ENCODE results near the gene MAML3. TPM values are rescaled to one million over a fixed set of nuclear protein-coding genes. Genes with fewer than 3 reads are reported as not detected.

Gene MAML3
- total RNA-seq, 1 donor from 2014 or later = 59.4 TPM

DNA sequence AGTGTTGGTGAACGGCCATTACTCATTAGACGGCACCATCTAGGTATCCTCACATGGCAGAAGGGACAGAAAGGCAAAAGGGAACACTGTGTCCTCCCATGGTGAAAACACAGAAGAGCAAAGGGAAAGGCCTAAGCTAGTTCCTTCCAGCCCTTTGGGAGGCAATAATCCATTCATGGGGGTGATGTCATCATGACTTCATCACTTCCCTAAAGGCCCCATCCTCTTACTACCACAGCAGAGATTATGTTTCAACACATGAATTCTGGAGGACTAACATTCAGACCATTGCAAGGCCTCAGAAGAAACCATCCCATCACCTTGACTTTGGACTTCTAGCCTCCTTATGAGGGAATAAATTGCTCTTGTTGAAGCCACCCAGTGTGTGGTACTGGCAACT, 250.1 kb downstream of the MAML3 start:
- Mint-ChIP-seq H3K36me3 (ENCODE audit: unreplicated experiment) (peaks cover 14% of the 10 kb centered on the region), H3K4me1 (ENCODE audit: low read depth, unreplicated experiment) (peaks cover 43% of the 10 kb centered on the region), H3K27ac (ENCODE audit: unreplicated experiment) (peak overlapping the region; percentile 15), H3K27me3 (ENCODE audit: unreplicated experiment) (peaks cover 9% of the 10 kb centered on the region), H3K9me3 (ENCODE audit: unreplicated experiment) (peaks cover 12% of the 10 kb centered on the region), H3K4me3 (ENCODE audit: unreplicated experiment) (peak overlapping the region; percentile 23)
- TF ChIP-seq, protein P1, sequence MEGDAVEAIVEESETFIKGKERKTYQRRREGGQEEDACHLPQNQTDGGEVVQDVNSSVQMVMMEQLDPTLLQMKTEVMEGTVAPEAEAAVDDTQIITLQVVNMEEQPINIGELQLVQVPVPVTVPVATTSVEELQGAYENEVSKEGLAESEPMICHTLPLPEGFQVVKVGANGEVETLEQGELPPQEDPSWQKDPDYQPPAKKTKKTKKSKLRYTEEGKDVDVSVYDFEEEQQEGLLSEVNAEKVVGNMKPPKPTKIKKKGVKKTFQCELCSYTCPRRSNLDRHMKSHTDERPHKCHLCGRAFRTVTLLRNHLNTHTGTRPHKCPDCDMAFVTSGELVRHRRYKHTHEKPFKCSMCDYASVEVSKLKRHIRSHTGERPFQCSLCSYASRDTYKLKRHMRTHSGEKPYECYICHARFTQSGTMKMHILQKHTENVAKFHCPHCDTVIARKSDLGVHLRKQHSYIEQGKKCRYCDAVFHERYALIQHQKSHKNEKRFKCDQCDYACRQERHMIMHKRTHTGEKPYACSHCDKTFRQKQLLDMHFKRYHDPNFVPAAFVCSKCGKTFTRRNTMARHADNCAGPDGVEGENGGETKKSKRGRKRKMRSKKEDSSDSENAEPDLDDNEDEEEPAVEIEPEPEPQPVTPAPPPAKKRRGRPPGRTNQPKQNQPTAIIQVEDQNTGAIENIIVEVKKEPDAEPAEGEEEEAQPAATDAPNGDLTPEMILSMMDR (IDR thresholded peaks at IDR 0.05; ENCODE audit: partially characterized antibody, unreplicated experiment) = no peak
- DNase-seq = no peak

DNA sequence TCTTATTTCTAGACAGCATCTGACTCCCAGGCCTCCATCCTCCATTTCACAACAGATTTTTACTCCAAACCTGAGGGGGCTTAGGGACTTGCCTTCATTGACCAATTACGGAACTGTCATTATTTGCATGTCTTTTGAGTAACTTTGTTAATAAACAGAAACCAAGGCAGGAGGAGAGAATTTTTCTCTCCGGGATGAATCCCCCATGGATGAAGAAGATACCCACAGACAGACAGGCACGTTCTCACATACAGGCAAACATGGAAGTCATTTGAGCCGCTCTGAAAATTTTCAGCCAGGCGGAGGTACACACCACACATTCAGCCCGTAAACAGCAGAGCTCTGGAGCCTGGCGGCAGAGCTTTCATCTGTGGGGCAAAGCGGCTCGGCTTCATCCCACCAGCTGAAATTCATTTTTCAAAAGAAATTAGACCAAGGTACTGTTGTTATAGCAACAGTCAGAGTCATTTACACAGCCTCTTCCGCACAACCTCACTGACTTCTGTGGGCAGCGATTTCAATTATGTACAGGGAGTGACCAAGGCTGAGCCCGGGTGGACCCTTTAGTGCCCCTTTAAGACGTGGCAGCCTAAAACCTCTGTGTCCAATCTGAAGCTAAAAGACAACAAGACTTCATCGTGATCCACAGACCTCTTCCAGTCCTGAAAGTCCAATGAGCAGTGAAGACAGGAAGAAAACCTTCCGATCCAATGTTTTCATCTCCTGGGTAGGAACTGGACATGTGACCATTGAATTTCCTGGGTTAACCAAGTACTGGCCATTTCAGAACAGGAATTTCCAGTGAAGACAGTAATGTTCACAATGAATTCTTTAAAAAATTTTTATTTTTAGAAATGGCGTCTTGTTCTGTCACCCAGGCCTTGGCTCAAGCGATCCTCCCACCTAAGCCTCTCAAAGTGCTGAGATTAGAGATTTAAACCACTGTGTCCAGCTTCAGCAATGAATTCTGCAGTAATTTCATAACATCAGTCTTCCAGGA, 251.4 kb downstream of the MAML3 start:
- Mint-ChIP-seq H3K36me3 (ENCODE audit: unreplicated experiment) (peaks cover 14% of the 10 kb centered on the region), H3K27me3 (ENCODE audit: unreplicated experiment) (peaks cover 9% of the 10 kb centered on the region), H3K4me1 (ENCODE audit: low read depth, unreplicated experiment) (peaks cover 46% of the 10 kb centered on the region), H3K4me3 (ENCODE audit: unreplicated experiment) (peak overlapping the region; percentile 77), H3K27ac (ENCODE audit: unreplicated experiment) (peak overlapping the region; percentile 91), H3K9me3 (ENCODE audit: unreplicated experiment) (peaks cover 12% of the 10 kb centered on the region)
- TF ChIP-seq, protein P1 (IDR thresholded peaks at IDR 0.05; ENCODE audit: partially characterized antibody, unreplicated experiment) = no peak
- no peak for DNase-seq

DNA sequence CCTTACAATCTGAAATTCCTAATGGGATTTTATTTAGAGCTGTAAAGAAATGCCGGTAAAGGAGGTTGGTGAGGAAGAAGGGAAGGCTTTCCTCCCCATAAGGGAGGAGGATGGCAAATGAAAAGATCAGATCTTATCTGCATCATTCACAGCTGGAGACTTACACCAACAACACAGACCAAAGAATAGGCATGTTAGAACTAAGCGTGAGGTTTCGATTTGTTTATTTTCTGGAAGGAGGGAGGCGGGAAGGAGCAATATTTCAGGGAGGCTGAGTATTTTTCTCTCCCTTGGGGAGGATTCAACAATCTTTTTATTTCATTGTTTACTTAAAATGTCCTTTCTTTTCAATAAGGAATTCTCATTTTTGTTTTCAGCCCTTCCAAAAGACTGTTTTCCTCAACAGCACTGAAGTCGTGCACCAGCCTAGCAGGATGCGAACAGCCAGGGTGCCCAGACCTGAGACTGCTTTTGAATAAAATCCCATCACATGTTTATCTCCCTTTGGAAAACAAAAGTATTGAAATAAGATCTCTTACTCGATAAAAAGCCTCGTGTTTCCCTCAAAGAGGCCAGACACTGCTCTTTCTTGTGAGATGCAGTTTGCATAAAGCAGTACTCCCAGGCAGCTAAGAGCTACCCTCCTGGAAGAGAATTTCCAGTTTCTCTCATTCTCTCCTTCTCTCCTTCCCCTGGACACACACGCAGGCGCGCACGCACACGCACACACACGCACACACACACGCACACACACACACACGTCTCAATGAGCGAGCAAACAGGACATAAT, 252.3 kb downstream of the MAML3 start:
- H3K4me3 Mint-ChIP-seq (ENCODE audit: unreplicated experiment) = peak overlapping the region; percentile 77
- TF ChIP-seq, protein P1 (IDR thresholded peaks at IDR 0.05; ENCODE audit: partially characterized antibody, unreplicated experiment) = no peak
- DNase-seq = no peak
- peaks cover 9% of the 10 kb centered on the region for H3K27me3 Mint-ChIP-seq (ENCODE audit: unreplicated experiment)
- H3K27ac Mint-ChIP-seq (ENCODE audit: unreplicated experiment) = peak overlapping the region; percentile 91
- peaks cover 12% of the 10 kb centered on the region for H3K9me3 Mint-ChIP-seq (ENCODE audit: unreplicated experiment)
- peaks cover 14% of the 10 kb centered on the region for H3K36me3 Mint-ChIP-seq (ENCODE audit: unreplicated experiment)
- peaks cover 46% of the 10 kb centered on the region for H3K4me1 Mint-ChIP-seq (ENCODE audit: low read depth, unreplicated experiment)

DNA sequence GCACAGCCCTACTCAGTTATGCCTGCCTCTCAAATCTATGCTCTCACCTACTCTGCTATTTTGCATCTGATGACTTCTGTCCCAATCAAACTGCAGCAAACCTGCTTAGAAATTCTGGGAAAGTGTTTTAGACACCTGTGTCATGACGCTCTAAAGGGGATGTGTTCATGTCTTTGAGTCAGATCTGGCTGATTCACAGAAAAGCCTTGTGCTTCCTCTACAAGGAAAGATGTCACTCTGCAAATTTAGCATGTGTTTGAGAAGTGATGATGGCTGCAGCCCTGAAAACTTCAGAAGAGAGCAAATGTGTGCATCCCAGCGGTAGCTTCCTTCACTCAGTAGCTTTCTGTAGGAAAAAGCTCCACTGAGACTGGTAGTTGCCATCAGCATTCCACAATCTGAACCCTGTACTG, 253.0 kb downstream of the MAML3 start:
- peaks cover 46% of the 10 kb centered on the region for H3K4me1 Mint-ChIP-seq (ENCODE audit: low read depth, unreplicated experiment)
- H3K36me3 Mint-ChIP-seq (ENCODE audit: unreplicated experiment) = peaks cover 14% of the 10 kb centered on the region
- peaks cover 12% of the 10 kb centered on the region for H3K9me3 Mint-ChIP-seq (ENCODE audit: unreplicated experiment)
- TF ChIP-seq, protein P1 (IDR thresholded peaks at IDR 0.05; ENCODE audit: partially characterized antibody, unreplicated experiment) = no peak
- DNase-seq = no peak
- no peak overlapping the region for H3K27ac Mint-ChIP-seq (ENCODE audit: unreplicated experiment)
- peaks cover 9% of the 10 kb centered on the region for H3K27me3 Mint-ChIP-seq (ENCODE audit: unreplicated experiment)
- no peak overlapping the region for H3K4me3 Mint-ChIP-seq (ENCODE audit: unreplicated experiment)
